HG02678 (cell line): ENCODE results near the gene FANCD2.
"Not testable (repeated sequence)": the region's sequence is repeated elsewhere in the genome, so short reads cannot be mapped to it uniquely, and the experiment has no call there.

ENCODE experiments used
- ATAC-seq: cut with Tn5 transposase; IDR thresholded peaks from one replicate; pipeline ENCODE4 v1.9.1; 2021; ENCODE audit warnings: mild to moderate bottlenecking, moderate library complexity; ENCODE audit not compliant: unreplicated experiment

FANCD2 gene

DNA sequence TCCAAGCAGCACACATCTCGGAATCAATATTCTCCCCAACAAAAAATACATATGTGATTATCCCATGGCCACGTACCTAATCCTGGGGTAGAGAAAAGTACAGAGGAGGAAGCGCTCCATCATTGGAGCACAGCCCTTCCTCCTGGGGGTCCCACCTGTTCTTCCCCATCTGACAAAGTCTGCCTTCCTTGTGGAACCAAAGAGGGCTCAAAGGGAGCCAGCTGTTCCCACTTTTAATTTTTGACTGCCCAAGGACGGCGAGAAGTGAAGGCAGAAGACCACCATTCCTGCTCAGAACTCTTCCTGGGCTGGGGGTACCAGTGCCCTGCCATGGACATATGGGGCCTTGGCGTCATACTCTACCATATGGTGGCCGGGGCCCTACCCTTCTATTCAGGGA, 14.1 kb upstream of the FANCD2 start:
- no peak for ATAC-seq

DNA sequence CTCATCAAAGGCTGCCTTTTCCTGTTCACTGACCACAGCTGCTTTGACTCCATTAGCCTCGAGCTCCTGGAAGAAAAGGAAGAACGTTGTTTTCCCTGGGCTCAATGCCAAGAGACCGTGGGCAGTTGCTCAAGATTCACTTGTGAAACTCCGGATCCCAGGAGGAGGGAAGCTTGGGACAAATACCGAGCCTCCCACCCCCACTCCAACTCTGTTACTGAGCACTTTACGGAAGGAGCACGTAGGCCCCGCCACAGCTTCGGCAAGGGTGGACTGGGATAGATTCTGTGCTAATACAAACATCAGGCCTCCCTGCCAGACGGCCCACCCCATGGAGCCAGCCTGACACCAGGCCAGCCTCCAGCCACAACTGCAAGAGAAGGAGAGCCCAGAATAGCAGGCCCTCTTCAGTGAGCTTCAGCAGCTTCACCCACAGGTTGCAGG, 10.8 kb upstream of the FANCD2 start:
- ATAC-seq: no peak

DNA sequence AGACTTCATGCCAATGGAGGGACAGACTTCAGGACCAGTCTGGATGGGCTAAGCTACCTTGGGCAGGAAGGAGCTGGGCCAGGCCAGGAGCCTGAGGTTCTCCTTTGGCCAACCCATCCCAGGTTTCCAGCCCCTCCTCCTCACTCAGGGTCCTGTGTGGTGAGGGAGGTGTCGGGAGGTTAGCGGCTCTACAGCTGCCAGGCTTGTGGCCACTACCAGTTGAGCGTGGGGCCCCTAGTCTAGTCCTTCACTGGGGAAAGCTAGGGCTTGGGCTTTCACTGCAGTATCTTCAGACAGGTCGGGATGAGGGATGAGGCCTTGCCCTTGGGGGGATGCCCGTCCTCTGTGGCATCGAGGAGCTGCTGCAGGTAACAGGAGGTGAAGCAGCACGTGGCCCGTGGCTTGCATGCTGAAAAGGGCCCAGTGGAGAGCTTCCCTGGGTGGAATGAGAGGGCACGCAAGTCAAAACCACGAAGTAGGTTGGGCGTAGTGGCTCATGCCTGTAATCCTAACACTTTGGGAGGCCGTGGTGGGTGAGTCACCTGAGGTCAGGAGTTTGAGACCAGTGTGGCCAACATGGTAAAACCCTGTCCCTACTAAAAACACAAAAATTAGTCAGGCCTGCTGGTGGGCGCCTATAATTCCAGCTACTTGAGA, 8.5 kb upstream of the FANCD2 start:
- no peak for ATAC-seq

DNA sequence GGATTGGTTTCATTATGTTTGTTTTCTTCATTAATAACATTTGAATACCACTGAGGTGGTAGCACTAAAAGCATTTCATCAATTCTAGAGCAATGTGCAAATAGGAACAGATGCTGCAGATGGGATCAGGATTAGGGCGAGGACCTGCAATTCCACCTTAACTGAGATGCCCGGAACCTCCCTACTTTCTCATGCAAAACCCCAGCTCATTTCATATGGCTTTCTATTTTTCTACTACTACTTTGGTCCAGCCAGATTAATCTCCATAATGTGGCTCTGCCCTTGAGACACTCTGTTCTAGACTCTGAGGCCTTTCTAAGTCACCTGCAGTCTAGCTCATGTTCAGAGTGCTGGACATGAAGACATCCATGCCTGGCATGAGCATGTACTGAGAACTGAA, 7.4 kb upstream of the FANCD2 start:
- not testable (repeated sequence) for ATAC-seq

DNA sequence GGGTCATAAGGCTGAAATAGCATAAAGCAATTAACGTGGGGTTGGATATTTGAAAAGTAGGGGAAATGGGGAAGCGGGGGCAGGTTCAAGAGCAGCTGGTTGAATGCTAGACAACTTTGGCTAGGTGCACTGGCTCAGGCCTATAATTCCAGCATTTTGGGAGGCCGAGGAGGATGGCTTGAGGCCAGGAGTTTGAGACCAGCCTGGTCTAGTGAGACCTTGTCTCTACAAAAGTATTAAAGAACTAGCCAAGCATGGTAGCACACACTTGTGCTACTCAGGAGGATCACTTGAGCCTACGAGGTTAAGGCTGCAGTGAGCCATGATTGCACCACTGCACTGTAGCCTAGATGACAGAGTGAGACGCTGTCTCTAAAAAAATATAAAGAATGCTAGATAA, 6.9 kb upstream of the FANCD2 start:
- ATAC-seq: no peak

DNA sequence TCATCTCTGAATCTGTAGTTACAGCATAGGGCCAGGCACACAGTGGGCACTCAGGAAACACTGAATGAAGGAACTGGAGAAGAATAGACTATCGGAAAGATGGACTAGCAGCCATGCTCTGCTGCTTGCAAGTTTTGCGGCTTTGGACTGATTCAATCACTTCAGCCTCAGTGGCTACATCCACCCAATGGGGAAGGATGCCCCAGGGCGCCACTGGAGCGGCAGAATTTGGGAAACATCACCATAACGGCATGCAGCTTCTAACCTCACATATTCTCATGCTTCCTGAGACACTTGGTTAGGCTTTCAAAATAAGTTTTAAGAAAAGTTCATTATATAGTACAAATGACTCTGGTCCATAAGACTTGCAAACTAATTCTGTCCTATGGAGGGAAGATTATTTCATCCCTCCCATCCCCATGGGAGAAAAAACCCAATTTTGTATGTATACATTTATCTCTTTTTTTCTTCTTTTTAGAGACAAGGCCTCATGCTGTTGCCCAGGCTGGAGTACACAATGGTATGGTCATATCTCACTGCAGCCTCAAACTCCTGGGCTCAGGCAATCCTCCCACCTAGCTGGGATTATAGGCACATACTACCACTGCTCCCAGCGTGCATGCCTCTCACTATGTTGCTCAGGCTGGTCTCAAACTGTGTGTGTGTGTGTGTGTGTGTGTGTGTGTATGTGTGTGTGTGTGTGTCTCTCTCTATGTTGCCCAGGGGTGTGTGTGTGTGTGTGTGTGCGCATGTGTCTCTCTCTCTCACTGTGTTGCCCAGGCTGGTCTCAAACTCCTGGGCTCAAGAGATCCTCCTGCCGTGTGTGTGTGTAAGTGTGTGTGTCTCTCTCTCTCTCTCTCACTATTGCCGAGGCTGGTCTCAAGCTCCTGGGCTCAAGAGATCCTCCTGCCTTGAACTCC, 4.1 kb upstream of the FANCD2 start:
- ATAC-seq: no peak

DNA sequence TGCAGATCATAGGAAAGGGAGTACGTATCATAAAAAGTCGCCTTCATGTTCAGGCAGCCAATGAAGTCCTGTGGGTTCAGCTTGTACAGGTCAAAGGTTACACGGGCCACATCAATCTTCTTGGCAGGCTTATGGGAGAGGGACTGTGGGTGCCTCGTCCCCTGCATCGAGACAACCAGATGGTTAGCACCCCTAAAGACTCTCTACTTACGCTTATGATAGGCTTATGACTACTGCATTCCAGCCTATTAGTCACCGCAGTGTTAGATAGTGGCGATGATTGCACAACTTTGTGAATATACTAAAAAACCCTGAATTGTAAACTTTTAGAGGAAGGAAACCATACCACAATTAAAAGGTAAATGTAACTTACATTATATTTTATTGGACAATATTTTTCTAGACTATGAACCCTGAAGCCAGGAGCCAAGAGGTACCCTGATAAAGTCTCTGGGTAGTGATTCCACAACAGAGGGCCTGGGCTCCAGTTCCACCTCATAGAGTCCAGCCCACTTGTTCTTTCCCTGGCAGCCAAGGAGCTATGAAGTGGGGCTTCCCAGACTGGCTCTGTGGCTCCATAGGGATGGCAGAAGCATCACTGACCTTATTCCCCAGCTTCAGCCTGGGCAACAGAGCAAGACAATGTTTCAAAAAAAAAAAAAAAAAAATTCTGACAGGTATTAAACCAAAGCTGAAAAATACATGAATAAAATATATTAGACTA, 2.5 kb upstream of the FANCD2 start:
- ATAC-seq: no peak

DNA sequence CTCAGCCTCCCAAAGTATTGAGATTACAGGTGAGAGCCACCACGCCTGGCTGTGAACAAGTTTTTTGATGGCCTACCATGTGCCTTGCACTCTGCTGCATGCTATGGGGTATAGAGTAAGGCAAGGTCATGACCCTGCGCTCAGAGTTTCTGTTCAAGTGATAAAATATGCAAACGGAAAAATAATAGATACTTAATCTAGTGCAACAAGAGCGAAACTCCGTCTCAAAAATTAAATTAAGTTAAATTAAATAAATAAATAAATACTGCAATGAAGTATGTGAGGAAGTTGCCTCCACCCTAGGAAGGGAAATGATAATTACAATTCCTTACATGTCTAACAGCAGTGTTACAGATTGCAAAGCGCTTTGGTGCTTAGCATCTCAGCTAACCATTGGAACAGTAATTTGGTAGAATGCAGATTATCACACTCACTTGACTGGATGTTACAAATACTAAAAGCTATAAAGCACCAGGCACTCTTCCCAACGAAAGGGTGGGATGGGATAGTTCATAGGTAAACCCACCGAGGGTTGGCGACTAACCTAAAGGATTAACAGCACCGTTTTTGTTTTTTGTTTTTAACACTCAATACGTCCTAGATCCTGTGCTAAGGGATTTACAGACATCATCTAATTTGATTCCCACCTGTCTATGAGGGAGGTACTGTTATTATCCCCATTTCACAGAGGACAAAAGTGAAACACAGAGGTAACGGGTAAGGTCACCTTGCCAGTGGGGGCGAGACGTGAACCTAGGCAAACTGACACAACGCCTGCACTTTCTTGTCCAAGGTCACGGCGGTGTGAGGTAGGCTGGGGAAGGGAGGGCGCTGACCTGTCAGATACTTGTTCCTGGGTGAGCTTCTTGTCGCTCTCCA, 793 bp upstream of the FANCD2 start:
- ATAC-seq: no peak

DNA sequence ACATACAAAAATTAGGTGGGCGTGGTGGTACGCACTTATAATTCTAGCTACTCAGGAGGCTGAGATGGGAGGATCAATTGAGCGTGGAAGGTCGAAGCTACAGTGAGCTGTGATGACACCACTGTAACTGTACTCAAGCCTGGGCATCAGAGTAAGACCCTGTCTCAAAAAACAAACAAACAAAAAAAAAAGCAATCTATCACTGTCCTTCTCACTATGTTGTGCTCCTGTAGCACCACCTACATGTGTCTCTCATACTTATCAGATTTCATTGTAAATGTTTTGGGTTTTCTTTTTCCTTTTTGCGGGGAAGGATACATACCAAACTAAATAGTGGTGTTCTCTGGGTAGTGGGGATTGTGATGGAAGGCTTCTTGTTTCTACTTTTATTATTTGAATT, 14.8 kb downstream of the FANCD2 start:
- no peak for ATAC-seq

DNA sequence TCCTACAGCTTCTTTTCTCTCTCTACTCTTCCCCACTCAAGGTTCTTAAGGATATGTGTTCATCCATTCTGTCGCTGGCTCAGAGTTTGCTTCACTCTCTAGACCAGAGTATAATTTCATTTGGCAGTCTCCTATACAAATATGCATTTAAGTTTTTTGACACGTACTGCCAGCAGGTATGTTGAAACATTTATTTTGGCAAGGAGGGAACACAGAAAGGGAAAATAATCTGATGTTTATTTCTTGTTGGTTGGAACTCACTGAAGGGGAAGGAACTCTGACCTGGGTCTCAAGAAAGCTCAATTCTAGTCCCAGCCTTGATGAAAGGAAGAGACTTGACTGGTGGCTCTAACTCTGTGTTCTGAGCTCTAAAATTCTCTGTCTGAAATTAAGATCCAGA, 21.6 kb downstream of the FANCD2 start:
- ATAC-seq: no peak

DNA sequence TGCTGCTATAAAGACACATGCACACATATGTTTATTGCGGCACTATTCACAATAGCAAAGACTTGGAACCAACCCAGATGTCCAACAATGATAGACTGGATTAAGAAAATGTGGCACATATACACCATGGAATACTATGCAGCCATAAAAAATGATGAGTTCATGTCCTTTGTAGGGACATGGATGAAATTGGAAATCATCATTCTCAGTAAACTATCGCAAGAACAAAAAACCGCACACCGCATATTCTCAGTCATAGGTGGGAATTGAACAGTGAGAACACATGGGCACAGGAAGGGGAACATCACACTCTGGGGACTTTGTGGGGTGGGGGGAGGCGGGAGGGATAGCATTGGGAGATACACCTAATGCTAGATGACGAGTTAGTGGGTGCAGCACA, 26.8 kb downstream of the FANCD2 start:
- ATAC-seq: not testable (repeated sequence)

DNA sequence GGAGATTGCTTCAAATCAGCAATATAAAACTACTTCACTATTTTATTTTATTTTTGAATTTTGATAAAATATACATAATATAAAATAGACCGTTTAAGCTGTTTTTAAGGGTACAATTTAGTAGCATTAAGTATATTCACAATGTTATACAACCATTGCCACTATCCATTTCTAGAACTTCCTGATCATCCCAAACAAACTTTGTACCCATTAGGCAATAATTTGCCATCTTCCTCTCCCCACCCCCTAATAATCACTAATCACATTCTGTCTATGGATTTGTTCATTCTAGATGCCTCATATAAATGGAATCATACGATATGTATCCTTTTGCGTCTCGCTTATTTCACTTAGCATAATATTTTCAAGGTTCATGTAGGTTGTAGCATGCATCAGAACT, 28.9 kb downstream of the FANCD2 start:
- no peak for ATAC-seq

DNA sequence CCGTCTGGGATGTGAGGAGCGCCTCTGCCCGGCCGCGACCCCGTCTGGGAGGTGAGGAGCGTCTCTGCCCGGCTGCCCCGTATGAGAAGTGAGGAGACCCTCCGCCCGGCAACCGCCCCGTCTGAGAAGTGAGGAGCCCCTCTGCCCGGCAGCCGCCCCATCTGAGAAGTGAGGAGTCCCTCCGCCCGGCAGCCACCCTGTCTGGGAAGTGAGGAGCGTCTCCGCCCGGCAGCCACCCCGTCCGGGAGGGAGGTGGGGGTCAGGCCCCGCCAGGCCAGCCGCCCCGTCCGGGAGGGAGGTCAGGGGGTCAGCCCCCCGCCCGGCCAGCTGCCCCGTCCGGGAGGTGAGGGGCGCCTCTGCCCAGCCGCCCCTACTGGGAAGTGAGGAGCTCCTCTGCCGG, 43.8 kb downstream of the FANCD2 start:
- ATAC-seq: not testable (repeated sequence)

DNA sequence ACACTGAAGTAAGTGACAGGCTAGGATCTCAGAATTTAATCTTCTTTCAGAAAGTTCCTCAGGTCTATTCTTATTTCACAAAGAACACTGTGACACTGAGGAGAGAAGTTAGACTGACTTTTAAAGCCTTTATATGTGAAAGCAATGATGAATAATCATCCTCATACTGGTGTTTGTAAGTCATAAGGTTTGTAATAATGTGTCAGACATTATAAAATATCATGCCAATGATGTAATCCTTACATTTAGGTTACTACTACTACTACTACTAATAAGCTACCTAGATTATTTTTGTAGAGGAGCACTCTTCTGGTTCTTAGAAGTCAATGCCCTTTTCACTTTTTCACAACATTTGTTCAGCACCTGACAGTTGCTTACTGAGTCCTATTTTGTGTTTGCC, 48.4 kb downstream of the FANCD2 start:
- no peak for ATAC-seq

DNA sequence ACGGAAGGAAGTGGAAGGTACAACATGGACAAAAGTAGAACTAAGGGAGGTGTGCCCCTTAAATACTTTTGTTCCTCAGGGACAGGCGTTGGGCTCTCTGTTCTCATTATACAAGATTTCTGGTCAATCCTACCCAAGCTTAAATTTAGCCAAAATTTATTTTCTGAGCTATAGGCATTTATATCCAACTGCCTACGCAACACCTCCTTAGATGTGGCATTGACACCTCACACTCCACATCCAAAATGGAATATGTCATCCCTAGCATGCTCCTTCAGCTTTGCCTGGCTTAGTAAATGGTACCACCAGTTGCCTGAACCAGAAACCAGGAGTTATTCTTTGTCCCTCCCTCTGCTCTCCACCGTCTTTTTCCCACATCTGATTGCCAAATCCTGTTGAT, 55.6 kb downstream of the FANCD2 start:
- no peak for ATAC-seq

DNA sequence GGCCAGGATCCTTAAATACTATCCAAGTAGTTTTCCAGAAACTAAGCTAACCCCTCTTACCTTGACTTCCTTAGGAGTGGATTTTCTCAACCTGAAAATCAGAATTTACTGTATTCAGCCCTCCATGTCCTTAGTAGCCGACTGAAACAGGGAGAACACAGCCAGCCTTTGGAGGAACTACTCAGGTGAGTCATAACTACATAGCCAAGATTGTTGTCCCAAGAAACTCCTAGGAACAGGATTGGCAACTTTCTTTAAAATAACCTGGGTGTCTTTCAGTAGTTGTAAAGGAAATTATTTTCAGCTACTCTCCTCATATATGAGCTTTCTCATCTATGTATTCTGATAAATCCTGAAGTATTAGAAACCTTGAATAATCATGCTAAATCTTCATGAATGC, 59.5 kb downstream of the FANCD2 start:
- no peak for ATAC-seq

DNA sequence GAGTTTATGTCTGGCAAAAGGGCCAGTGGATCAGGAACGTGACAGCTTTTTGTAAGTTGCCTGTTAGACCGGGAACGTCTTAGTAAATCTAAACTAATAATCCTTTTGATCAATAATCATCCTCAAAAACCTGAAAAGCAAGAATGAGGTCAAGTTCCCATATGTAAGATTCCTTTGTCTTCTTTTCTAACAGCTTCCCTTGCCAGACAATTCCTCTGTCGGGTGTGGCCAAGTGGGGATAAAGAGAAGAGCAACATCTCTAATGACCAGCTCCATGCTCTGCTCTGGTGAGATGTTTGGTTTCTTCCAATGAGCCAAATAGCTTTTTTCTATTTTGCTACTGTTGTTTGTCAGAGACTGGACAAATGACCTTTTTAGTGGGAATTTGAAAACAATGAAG, 62.0 kb downstream of the FANCD2 start:
- ATAC-seq: no peak

DNA sequence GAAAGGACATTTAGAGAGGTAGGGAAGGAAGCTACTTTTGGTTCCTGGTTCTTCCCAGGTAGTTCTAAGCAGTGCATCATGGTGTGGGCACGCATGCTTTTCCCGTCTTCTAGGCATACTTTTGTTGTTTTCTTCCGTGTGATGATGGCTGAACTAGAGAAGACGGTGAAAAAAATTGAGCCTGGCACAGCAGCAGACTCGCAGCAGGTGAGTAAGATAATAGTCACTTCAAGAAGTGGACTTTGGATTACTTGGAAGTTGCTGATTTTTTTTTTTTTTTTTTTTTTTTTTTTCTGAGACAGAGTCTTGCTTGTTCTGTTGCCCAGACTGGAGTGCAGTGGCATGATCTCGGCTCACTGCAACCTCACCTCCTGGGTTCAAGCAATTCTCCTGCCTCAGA, 63.9 kb downstream of the FANCD2 start:
- ATAC-seq: no peak

DNA sequence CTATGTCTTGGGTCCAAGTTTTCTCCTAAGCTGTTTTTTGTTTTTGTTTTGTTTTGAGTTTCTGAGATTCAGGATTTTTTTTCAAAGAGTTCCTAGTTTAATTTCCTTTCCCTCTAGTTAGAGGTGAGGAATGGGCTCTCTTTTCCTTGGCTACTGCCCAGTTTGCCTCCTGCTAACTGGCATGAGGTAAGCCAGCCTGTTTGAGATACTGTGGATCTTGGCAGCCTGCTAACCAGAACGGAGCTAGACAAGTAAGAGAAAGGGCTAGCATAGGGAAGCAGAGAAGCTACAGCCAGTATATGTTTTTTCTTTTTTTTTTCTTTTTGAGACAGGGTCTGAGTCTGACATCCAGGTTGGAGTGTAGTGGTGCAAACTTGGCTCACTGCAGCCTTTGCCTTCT, 64.5 kb downstream of the FANCD2 start:
- ATAC-seq: not testable (repeated sequence)

DNA sequence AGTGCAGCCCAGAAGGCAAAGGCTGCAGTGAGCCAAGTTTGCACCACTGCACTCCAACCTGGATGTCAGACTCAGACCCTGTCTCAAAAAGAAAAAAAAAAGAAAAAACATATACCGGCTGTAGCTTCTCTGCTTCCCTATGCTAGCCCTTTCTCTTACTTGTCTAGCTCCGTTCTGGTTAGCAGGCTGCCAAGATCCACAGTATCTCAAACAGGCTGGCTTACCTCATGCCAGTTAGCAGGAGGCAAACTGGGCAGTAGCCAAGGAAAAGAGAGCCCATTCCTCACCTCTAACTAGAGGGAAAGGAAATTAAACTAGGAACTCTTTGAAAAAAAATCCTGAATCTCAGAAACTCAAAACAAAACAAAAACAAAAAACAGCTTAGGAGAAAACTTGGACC, 65.2 kb downstream of the FANCD2 start:
- not testable (repeated sequence) for ATAC-seq

DNA sequence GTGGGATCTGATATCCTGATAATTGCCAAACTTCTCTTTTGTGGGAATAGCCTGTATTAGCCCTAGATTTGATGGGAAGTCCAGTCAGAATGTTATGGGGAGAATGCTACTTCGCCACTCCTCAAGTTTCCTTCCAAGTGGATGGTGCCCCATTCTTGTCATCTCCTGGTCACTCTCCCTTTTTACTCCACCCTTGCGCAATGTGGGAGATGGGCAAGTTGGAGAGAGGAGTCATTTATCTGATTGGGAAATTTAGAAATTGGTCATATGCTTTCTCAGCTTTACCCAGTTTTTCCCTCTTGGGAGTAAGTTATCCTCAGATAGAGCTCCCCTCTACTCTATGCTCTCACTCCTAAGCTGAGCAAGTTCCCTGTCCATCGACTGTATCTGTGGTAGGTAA, 67.4 kb downstream of the FANCD2 start:
- ATAC-seq: no peak
